OCI-LY1 (cell line): ENCODE data around the gene ANTXR1.

Experiments
- CTCF ChIP-seq: fragments of 200-600 bp; sonication (generic), shearing (Covaris generic); IDR thresholded peaks from 2 replicates; pipeline ENCODE4 v1.5.1; 2017; ENCODE audit warnings: mild to moderate bottlenecking, antibody characterized with exemption, low read length, moderate library complexity, mixed read lengths
- EZH2 ChIP-seq: fragments of 200-600 bp; sonication (generic), shearing (Covaris generic); IDR thresholded peaks from 2 replicates; pipeline ENCODE4 v1.8.0; 2017; ENCODE audit warnings: borderline replicate concordance, mixed run types, mild to moderate bottlenecking, antibody characterized with exemption, low read length, moderate library complexity, mixed read lengths

DNA sequence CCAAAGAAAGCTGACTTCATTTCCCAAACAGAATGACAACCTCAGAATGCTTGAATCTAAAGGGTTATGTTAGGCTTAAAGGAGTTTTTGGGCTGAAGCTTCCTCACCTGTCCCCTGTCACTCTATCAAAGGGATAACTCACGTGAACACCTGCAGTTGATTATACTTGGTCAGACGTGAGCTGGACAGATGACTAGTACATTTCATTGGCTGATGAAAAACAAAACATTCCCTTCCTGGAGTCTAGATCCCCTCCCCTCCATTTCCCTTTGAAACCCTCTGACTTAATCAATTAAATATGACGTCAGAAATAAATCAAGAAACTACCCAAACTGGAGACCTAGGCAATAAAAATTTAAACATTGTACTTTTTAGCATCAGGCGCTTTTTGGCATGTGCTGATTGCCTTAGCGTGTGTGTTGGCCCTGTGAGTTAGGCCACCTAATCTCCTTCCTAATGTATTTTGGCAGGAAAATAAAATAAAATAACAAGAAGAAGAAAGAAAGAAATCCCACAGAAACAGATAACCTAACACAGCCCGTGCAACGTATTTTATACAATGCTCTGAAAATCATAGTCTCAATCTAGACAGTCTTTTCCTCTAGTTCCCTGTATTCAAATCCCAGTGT is 159.0 kb downstream of the ANTXR1 start:
- TF ChIP-seq CTCF, result no peak
- no peak for TF ChIP-seq EZH2
